SW480 (cell line): ENCODE results near the gene HLA-F.

Source experiments
- DNase-seq: peaks from one replicate; pipeline ENCODE4 v3.0.0-alpha.2; 2016; ENCODE audit warnings: low spot score

The HLA-F gene

GRCh38 chr6:29724937-29725869, 2.0 kb downstream of the HLA-F start:
- no peak for DNase-seq

- DNase-seq: no peak
Measured at GRCh38 chr6:29726001-29726400, 2.8 kb downstream of the HLA-F start.

DNA sequence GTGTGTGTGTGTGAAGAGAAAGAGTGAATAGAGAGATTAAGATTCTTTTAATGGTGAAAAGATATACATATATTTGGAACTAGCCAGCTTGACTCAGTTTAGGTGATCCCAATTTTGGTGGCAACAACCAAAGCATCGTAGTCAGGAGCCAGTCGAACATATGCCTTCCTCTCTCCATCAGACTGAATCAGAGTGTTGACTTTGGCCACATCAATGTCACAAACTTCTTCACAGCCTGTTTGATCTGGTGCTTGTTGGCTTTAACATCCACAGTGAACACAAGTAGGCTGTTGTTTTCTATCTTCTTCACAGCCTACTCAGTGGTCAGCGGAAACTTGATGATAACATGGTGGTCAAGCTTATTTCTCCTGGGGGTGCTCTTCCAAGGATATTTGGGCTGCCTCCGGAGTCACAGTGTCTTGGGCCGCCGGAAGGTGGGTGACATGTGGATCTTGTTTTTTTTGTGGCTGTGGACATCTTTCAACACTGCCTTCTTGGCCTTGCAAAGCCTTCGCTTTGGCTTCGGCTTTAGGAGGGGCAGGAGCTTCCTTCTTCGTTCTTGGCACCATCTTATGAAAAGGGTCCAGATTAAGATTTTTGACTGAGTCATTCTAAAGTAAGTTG, 3.4 kb downstream of the HLA-F start:
- no peak for DNase-seq

- DNase-seq: no peak
Measured at GRCh38 chr6:29727637-29728036, 4.4 kb downstream of the HLA-F start.

DNA sequence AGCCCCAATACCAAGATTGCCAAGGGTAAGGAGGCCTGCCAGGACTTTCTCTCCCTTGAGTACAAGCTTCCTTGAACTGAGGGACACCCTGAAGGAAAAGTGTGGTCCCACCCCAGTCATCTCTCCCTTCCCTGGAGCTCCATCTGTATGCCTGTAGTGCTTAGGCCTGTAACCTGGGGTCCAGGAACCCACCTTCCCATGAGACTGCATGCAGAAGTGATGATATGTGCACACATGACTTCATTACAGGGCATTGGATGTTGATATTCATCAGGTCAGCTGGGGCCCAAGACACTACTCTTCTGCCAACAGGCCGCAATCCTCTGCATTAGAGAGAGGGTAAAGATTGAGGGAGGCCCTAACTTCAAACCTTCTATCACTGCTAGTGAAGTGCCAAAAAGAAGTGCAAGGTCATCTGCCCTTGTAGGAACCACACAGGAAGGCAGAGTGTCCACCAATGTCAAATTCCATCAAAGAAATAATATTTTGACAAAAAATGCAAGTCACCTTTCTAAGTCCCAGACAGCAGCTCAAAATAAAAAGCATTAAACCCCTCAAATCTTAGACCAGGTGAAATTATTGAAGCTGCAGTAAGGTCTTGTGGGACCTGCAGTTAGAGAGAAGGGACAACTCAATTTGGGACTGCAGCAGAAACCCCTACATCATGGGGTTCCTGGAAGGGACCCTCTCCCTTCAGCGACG, 5.1 kb downstream of the HLA-F start:
- no peak for DNase-seq

- DNase-seq: no peak
Measured at GRCh38 chr6:29728875-29729270, 5.6 kb downstream of the HLA-F start.

GRCh38 chr6:29729774-29730328, 6.6 kb downstream of the HLA-F start:
- no peak for DNase-seq

GRCh38 chr6:29730575-29731126, 7.4 kb downstream of the HLA-F start:
- no peak for DNase-seq

DNA sequence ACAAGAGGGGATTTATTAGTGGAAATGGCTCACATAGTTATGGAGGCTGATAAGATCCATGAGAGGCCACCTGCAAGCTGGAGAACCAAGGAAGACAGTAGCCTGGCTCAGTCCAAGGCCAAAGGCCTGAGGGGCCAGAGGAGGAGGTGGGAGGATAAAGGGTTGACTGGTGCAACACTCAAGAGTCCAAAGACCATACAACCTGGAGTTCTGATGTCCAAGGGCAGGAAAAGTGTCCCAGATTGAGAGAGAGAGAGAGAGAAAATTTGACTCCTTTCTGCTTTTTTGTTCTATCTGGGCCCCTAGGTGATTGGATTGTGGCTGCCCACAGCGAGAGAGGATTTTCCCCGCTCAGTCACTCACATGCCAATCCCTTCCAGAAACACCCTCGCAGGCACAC, 8.0 kb downstream of the HLA-F start:
- DNase-seq: no peak

DNA sequence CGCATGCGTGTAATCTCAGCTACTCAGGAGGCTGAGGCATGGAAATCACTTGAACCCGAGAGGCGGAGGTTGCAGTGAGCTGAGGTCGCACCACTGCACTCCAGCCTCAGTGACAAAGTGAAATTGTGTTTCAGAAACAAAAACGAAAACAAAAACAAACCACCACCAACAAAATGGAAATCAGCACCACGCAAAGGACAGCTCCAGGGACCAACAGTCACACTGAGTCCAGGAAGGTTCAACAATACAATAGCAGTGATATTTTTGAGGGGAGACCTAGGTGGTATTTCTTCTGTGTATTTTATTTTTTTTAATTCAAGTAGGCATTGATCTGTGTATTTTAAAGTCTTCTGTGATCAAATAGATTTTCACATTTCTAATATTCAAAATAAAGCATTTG, 9.8 kb downstream of the HLA-F start:
- DNase-seq: no peak

- no peak for DNase-seq
Measured at GRCh38 chr6:29734046-29735018, 11.1 kb downstream of the HLA-F start.

GRCh38 chr6:29736563-29736962, 13.3 kb downstream of the HLA-F start:
- no peak for DNase-seq

DNA sequence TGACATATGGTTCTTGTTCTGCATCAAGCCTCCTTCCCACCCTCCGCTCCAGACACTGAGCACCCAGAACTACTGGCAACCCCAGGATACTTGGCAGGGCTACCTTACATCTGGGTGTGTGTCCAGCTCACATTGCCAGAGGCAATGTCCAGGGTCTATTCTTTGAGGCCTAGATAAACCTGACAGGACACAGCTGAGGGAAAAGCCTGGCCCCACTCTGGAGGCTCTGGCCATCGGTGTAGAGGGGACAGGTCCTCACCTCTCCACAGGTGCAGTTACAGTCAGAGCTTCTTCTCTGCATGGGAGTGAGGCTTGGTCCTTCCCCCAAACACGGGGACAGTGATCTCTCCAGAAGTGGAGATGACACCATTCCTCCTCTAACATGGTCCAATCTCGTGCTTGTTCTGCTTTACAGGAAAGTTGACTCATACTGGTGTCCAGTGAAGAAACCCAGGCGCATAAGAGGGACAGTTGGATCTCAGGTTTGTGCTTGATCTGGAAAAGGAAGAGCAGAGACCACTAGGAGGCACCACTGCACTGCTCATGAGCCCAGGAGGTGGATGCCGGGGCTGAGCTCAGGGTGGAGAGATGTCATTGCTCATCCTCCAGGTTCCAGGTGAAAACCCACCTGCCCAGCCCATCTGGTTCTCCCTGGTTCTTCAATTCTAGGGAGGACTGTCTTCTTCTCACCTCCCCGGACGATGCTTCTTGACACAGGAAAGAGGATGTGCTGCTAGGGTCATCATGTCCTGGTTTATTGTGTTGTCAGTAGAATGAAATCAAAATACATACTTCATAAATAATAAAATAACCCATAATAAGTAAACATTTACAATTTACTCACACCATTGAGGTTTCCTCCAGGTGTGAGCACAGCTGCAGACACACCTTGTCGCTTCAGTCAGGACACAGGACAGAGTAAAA, 14.7 kb downstream of the HLA-F start:
- DNase-seq: peak; percentile 54

GRCh38 chr6:29739136-29739881, 16.1 kb downstream of the HLA-F start:
- DNase-seq: no peak

DNA sequence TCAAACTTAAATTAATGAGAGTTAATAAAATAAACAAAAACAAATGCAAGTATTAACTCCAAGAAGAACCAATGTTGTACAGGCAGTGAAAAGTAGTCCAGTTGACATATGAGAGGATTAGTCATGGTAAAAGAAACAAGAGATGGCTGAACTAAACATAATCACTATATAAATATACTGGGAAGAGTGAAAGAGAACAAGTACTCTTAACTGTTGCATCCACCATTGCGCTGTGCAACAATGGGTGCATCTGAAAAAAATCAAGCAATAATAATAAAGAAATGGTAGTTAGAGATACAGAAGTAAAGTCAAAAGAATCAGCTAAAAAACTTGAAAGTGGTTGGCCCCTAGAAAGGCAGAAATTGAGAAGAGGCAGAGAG, 16.6 kb downstream of the HLA-F start:
- DNase-seq: no peak

- no peak for DNase-seq
Measured at GRCh38 chr6:29741592-29741991, 18.4 kb downstream of the HLA-F start.

- DNase-seq: no peak
Measured at GRCh38 chr6:29742127-29742526, 18.9 kb downstream of the HLA-F start.

DNA sequence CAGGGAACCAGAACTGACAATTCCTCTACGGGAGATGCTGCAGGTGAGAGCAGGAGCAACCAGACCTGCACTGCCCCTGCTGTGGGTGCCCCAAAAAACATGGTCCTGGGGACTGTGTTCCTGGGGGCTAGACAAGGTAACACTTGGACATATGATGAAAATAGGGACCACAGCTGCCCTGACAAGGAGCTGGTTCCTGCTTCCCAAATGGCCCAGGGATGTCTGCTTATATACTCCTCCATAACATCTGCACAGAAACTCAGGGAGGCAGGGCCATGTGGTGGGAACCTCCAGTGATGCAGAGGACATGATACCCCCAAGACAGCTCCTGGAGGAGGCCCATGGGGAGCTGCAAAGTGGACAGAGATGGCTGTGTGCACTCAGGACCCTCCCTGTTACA, 19.8 kb downstream of the HLA-F start:
- no peak for DNase-seq

- DNase-seq: no peak
Measured at GRCh38 chr6:29743568-29743967, 20.3 kb downstream of the HLA-F start.
